Heart right ventricle (tissue), 16 donors: ENCODE measurements around the gene LAMC2. TPM values are rescaled to one million over a fixed set of nuclear protein-coding genes. Genes with fewer than 3 reads are reported as not detected.

Experiments
- ATAC-seq, 8 donors: fragments of 200-7000 bp; cut with Tn5 transposase; one replicate each; pipeline ENCODE4 v1.9.1; 2020; ENCODE audit warnings: mild to moderate bottlenecking in 8 of 8, moderate library complexity in 8 of 8, moderate number of reproducible peaks in 1 of 8
- DNase-seq, 2 donors: peaks; one replicate each; pipeline ENCODE4 v3.0.0-alpha.2; 2020
- H3K27ac ChIP-seq, 10 donors: fragments of 200-600 bp; sonication (generic) in 2 of 10; one replicate each; pipeline versions ENCODE4 v1.5.0 to v1.8.0; 2020 to 2022; ENCODE audit warnings: mild to moderate bottlenecking in 3 of 10
- H3K27me3 ChIP-seq, 7 donors: fragments of 200-600 bp; one replicate each; pipeline ENCODE4 v1.8.0; 2021 to 2022; ENCODE audit warnings: mild to moderate bottlenecking in 2 of 7
- H3K36me3 ChIP-seq, 9 donors: fragments of 200-600 bp; sonication (generic) in 1 of 9; one replicate each; pipeline versions ENCODE4 v1.5.0 to v1.8.0; 2020 to 2022; ENCODE audit warnings: mild to moderate bottlenecking in 2 of 9
- H3K4me1 ChIP-seq, 9 donors: fragments of 200-600 bp; sonication (generic) in 1 of 9; one replicate each; pipeline versions ENCODE4 v1.5.0 to v1.8.0; 2020 to 2022; ENCODE audit warnings: mild to moderate bottlenecking in 4 of 9
- H3K4me3 ChIP-seq, 10 donors: fragments of 200-600 bp; sonication (generic) in 2 of 10; one replicate each; pipeline versions ENCODE4 v1.5.0 to v1.8.0; 2020 to 2022; ENCODE audit warnings: mild to moderate bottlenecking in 7 of 10, moderate library complexity in 2 of 10
- H3K9me3 ChIP-seq, 11 donors: fragments of 200-600 bp in 10 of 11; sonication (generic) in 2 of 11; one replicate each; pipeline versions ENCODE4 v1.5.0 to v1.8.0; 2013 to 2022; ENCODE audit warnings: mild to moderate bottlenecking in 2 of 11, control low read depth in 1 of 11, moderate library complexity in 1 of 11
- CTCF ChIP-seq, 9 donors: fragments of 200-600 bp; sonication (generic) in 2 of 9; IDR thresholded peaks; one replicate each; pipeline versions ENCODE4 v1.5.0 to v1.8.0; 2021 to 2022; ENCODE audit warnings: antibody characterized with exemption in 9 of 9, mild to moderate bottlenecking in 5 of 9, moderate library complexity in 1 of 9
- WGBS, 2 donors: extraction: QIAGEN DNeasy Blood & Tissue Kit; methylation state at CpG; one replicate each; pipeline ENCODE4 v1.1.7; 2013; ENCODE audit warnings: inconsistent platforms in 1 of 2; 5-methylcytosine and 5-hydroxymethylcytosine counted together
- intact Hi-C, 10 donors: fragments of 100-400 bp; cut with DNase I; formaldehyde crosslinking; loops; one replicate each; pipeline versions ENCODE4 v1.11.1 to v1.14.2; 2022
- polyA plus RNA-seq, 2 donors: library from polyadenylated mRNA; stranded (reverse); fragments of 200-250 nt; gene quantifications; one replicate each; pipeline ENCODE4 v1.2.3, GENCODE V29; 2013
- total RNA-seq, 10 donors: library from RNA; stranded (reverse); fragmentation: NEBNext Ultra II Directional in 3 of 10; extraction: Animal tissue kit (Norgen Biotek cat#: 25700) in 3 of 10; gene quantifications; one replicate each; pipeline versions ENCODE4 v1.2.1 to v1.2.4, GENCODE V29; 2021 to 2023
- donor health status: Arrhythmogenic right ventricular cardiomyopathy.
- donor health status: ischemic (EF 13 %, LVEDD 7.1; RV severe dilation, severe dysfunction).
- donor health status: healthy with polysubstance abuse.
- donor health status: DM: no; HTN: yes; CAD: no.
- donor health status: DM: no; HTN: no; CAD: no.
- donor health status: ischemic (EF 25% LVEDD 6.9; RV normal size, moderate dysfunction).
- donor health status: ischemic (EF 25% LVEDD 5.7; RV mildly dilated, moderate dysfunction).
- donor health status: healthy.
- donor health status: DM: yes; HTN: yes; CAD: no.
- donor health status: Ischemic cardiomyopathy.
- donor health status: ischemic (EF 35%, LVEDD 5.7; RV mildly dilated, moderate dysfunction).
- donor health status: nonischemic (EF 11% LVEDD 7.7; RV severe dilation, severe dysfunction).
- donor health status: DM: yes; HTN: yes; CAD: no.
- donor health status: PGD.
- donor health status: ischemic (EF 29% LVEDD 5.4; RV normal size, mild dysfunction).
- donor health status: nonischemic (EF 23%, LVEDD 6.1; RV moderate dilation, normal function).

Gene LAMC2
- total and polyA plus RNA-seq, 12 donors = 0.53 to 8.8 (median 1.6) TPM

GRCh38 chr1:183205196-183205781 lies 19.2 kb downstream of the LAMC2 start:
- Histone ChIP-seq H3K36me3 (no peaks in the 10 kb centered on the region), H3K27me3 (no peaks in the 10 kb centered on the region), H3K4me3 (no peak overlapping the region), H3K9me3 (no peaks in the 10 kb centered on the region), H3K4me1 (peaks cover 0 to 11% (median 0%) of the 10 kb centered on the region in 9 donors), H3K27ac (peak overlapping the region in 1 of 10 donors; percentile 18)
- ATAC-seq = peak in 4 of 8 donors; percentile 24 to 83 (median 50)
- WGBS, 2 donors = 64 to 76% methylated on average over 3 of the region's 3 CpGs
- no peak for DNase-seq
- TF ChIP-seq CTCF (IDR thresholded peaks at IDR 0.05) = no peak
- intact Hi-C loops = no loop called here

GRCh38 chr1:183206538-183207122 lies 20.6 kb downstream of the LAMC2 start:
- H3K36me3 ChIP-seq = no peaks in the 10 kb centered on the region
- WGBS, 2 donors = 86 to 97% methylated on average over 6 of the region's 6 CpGs
- intact Hi-C loops = no loop called here
- TF ChIP-seq CTCF (IDR thresholded peaks at IDR 0.05) = no peak
- H3K4me3 ChIP-seq = no peak overlapping the region
- H3K27me3 ChIP-seq = no peaks in the 10 kb centered on the region
- H3K4me1 ChIP-seq = peaks cover 0 to 10% (median 0%) of the 10 kb centered on the region in 9 donors
- no peaks in the 10 kb centered on the region for H3K9me3 ChIP-seq
- ATAC-seq (no peak), DNase-seq (no peak)
- no peak overlapping the region for H3K27ac ChIP-seq

- H3K36me3 ChIP-seq = no peaks in the 10 kb centered on the region
- no peak for TF ChIP-seq CTCF (IDR thresholded peaks at IDR 0.05)
- no peak for DNase-seq
- H3K4me1 ChIP-seq = peaks cover 0 to 10% (median 0%) of the 10 kb centered on the region in 9 donors
- H3K27ac ChIP-seq = no peak overlapping the region
- intact Hi-C loops = loop anchor here in 1 of 10 donors (1.0 kb wide), 1 partner anchor 45 kb away; no protein-coding TSS in a partner anchor
- H3K27me3 ChIP-seq = no peaks in the 10 kb centered on the region
- no peak overlapping the region for H3K4me3 ChIP-seq
- ATAC-seq = peak in 3 of 8 donors; percentile 40 to 71 (median 58)
- no peaks in the 10 kb centered on the region for H3K9me3 ChIP-seq
Measured at GRCh38 chr1:183209533-183210158, 23.6 kb downstream of the LAMC2 start.

GRCh38 chr1:183210681-183211080 lies 24.6 kb downstream of the LAMC2 start:
- Histone ChIP-seq H3K4me3 (no peak overlapping the region), H3K9me3 (no peaks in the 10 kb centered on the region), H3K4me1 (peaks cover 0 to 10% (median 0%) of the 10 kb centered on the region in 9 donors), H3K36me3 (no peaks in the 10 kb centered on the region), H3K27ac (no peak overlapping the region), H3K27me3 (no peaks in the 10 kb centered on the region)
- no peak for TF ChIP-seq CTCF (IDR thresholded peaks at IDR 0.05)
- intact Hi-C loops = no loop called here
- DNase-seq = no peak
- ATAC-seq = no peak
